Fibroblast of lung (primary cell): Measurements from ENCODE around the gene SRGAP2C. TPM values are rescaled to one million over a fixed set of nuclear protein-coding genes. Genes with fewer than 3 reads are reported as not detected.
"Not testable (repeated sequence)": the region's sequence is repeated elsewhere in the genome, so short reads cannot be mapped to it uniquely, and the experiment has no call there.

Source experiments
- DNase-seq, 2 donors: peaks; one replicate each; pipeline versions ENCODE4 v3.0.0 to v3.0.0-alpha.2; 2010; ENCODE audit warnings: low read depth in 2 of 2
- H2AFZ ChIP-seq: 2 replicates; pipeline ENCODE4 v1.5.1; 2012; ENCODE audit warnings: low read length, control low read depth, inconsistent platforms
- H3K27ac ChIP-seq: 2 replicates; pipeline ENCODE4 v1.5.1; 2011; ENCODE audit warnings: low read length, control low read depth; ENCODE audit not compliant: insufficient read depth
- H3K27me3 ChIP-seq: 2 replicates; pipeline ENCODE4 v1.5.1; 2011; ENCODE audit warnings: mild to moderate bottlenecking, low read length; ENCODE audit not compliant: control insufficient read depth, insufficient read depth
- H3K36me3 ChIP-seq: 2 replicates; pipeline ENCODE4 v1.5.1; 2011; ENCODE audit warnings: low read length; ENCODE audit not compliant: control insufficient read depth, insufficient read depth
- H3K4me1 ChIP-seq: 2 replicates; pipeline ENCODE4 v1.5.1; 2011; ENCODE audit warnings: low read length; ENCODE audit not compliant: control insufficient read depth, insufficient read depth; ENCODE audit errors: extremely low read depth
- H3K4me2 ChIP-seq: 2 replicates; pipeline ENCODE4 v1.5.1; 2011; ENCODE audit warnings: low read length, control low read depth; ENCODE audit not compliant: insufficient read depth; ENCODE audit errors: extremely low read depth
- H3K4me3 ChIP-seq, 4 experiments: fragments of 200-600 bp in 1 of 4; sonication (generic) in 1 of 4; replicated peaks in 1 of 4; 2 replicates each; pipeline ENCODE4 v1.5.1; 2011 to 2016; ENCODE audit warnings: low read length in 4 of 4, low read depth in 3 of 4, mild to moderate bottlenecking in 3 of 4, control low read depth in 2 of 4, inconsistent platforms in 1 of 4, mixed read lengths in 1 of 4; ENCODE audit not compliant: insufficient read depth in 1 of 4; ENCODE audit errors: control extremely low read depth in 1 of 4
- H3K79me2 ChIP-seq: 2 replicates; pipeline ENCODE4 v1.5.1; 2012; ENCODE audit warnings: mild to moderate bottlenecking, low read length, inconsistent platforms; ENCODE audit not compliant: control insufficient read depth, insufficient read depth
- H3K9ac ChIP-seq: 2 replicates; pipeline ENCODE4 v1.5.1; 2011; ENCODE audit warnings: mild to moderate bottlenecking, low read length, control low read depth; ENCODE audit not compliant: insufficient read depth
- H3K9me3 ChIP-seq: 2 replicates; pipeline ENCODE4 v1.5.1; 2012; ENCODE audit warnings: low read depth, low read length; ENCODE audit not compliant: control insufficient read depth, insufficient read depth
- H4K20me1 ChIP-seq: 2 replicates; pipeline ENCODE4 v1.5.1; 2011; ENCODE audit warnings: low read length; ENCODE audit not compliant: control insufficient read depth, insufficient read depth; ENCODE audit errors: extremely low read depth
- polyA plus RNA-seq, 2 donors: library from polyadenylated mRNA; depleted of rRNA in 1 of 2; stranded (reverse) in 1 of 2; unstranded in 1 of 2; fragments of >200 nt; gene quantifications; 2 replicates each; pipeline ENCODE4 v1.2.1, GENCODE V29; 2011 to 2012; ENCODE audit warnings: missing spikeins in 1 of 2
- total RNA-seq: library from RNA; depleted of rRNA; stranded (reverse); fragments of >200 nt; gene quantifications from 2 replicates; pipeline ENCODE4 v1.2.1, GENCODE V29; 2014

Gene SRGAP2C
- total and polyA plus RNA-seq, 2 donors (not counting 1 experiment from before 2014, with no cell fraction given): 8.2 to 36.5 TPM

DNA sequence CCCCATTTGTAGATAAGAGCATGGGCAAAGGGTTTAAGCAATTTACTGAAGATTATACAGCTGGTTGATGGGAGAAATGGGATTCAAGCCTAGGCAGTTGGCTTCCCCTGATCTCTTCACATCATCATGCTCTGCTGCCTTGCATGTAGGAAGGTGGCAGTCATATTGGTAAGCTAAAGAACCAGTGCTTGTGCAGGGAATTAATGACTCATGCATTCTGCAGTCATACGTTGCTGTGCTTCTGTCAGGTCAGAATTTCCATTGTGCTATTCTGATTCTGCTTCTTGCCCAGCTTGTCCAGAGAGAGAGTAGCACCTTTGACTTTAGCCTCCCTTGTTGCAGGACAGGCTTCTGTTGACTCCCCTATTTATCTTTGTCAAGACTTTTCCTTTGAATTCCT is 153.2 kb downstream of the SRGAP2C start:
- not testable (repeated sequence) for H3K79me2 ChIP-seq, H3K9ac ChIP-seq, H3K27ac ChIP-seq, H3K4me3 ChIP-seq, H3K27me3 ChIP-seq, H3K9me3 ChIP-seq, H3K4me1 ChIP-seq, H4K20me1 ChIP-seq, H3K36me3 ChIP-seq, DNase-seq, H2AFZ ChIP-seq, H3K4me2 ChIP-seq

- H3K9me3 ChIP-seq, H3K27ac ChIP-seq, H3K4me2 ChIP-seq, H3K79me2 ChIP-seq, H3K4me1 ChIP-seq, H4K20me1 ChIP-seq, H3K9ac ChIP-seq, DNase-seq, H3K4me3 ChIP-seq, H2AFZ ChIP-seq, H3K36me3 ChIP-seq, H3K27me3 ChIP-seq: not testable (repeated sequence)
Observed at GRCh38 chr1:121339611-121340010, 154.8 kb downstream of the SRGAP2C start.

DNA sequence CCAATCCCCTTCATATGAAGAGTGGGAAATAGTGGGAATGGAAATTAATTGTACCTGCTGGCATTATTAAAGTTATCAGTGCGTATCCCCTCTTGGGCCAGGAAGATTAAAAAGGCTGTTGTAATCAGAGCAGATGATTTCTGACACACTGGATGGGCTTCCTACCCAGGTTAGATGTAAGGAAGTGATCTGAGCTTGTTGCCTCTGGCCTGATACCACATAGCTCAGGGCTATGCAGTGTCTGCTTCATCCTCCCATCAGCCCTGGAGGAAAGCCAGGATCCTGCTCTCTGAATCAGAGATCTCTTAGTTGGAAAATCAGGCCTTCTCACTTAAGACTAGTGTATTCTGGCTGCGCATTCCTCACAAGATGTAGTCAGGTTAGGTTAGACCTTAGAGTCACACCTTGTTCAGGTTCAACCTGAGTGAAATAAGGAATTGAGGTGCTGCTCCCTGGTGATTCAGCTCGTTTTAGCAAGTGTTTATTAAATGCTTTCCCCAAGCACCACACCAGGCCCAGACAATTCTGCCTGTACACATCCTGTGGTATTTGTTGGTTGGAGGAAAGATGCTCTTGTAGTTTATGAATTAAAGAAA is 158.6 kb downstream of the SRGAP2C start:
- not testable (repeated sequence) for H3K79me2 ChIP-seq, H3K9ac ChIP-seq, H3K4me2 ChIP-seq, H2AFZ ChIP-seq, H3K27me3 ChIP-seq, H3K4me3 ChIP-seq, H3K27ac ChIP-seq, H3K4me1 ChIP-seq, H3K36me3 ChIP-seq, H4K20me1 ChIP-seq, H3K9me3 ChIP-seq
- DNase-seq: peak in 1 of 2 donors; percentile 13

DNA sequence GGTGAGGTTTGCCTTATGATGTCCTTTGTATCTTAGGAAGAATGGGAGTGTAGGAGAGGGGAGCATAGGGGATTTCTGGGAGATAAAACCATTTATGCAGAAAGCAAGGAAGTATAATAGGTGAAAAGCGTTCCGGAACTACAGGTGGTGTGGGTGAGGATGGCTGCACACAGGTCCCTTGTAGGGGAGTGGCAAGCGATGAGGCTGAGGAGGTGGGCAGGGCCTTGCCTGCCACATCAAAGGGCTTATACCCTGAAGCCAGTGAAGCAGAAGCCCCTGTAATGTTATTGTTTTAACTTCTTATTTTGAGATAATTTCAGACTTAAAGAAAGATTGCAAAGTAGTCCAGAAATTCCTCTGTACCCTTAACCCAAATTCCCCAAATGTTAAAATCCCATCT is 159.6 kb downstream of the SRGAP2C start:
- H3K4me3 ChIP-seq, H3K27ac ChIP-seq, H3K4me1 ChIP-seq, H3K79me2 ChIP-seq, H2AFZ ChIP-seq, DNase-seq, H4K20me1 ChIP-seq, H3K4me2 ChIP-seq, H3K36me3 ChIP-seq, H3K27me3 ChIP-seq, H3K9ac ChIP-seq, H3K9me3 ChIP-seq: not testable (repeated sequence)

DNA sequence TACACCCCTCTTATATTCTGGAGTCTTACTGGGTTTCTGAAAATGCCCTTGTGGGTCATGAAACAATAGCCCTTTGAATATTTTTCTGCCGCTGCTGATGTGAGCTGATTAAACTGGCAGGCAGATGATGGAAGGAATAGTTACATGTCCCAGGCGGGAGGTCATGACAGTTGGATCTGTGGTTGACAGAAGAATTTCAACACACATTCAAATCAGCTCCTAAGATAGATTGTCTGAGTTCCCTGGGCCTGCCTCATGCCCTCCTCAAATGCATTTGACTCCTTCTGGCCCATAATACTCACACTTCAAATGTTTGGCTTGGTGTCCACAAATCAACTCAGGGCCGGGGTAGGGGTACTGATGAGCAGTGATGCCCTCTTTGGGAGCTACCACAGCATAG is 161.9 kb downstream of the SRGAP2C start:
- H3K9me3 ChIP-seq, H3K4me3 ChIP-seq, H3K36me3 ChIP-seq, H3K9ac ChIP-seq, H3K27ac ChIP-seq, H2AFZ ChIP-seq, H3K27me3 ChIP-seq, H3K79me2 ChIP-seq, H3K4me1 ChIP-seq, H4K20me1 ChIP-seq, H3K4me2 ChIP-seq: not testable (repeated sequence)
- peak in 1 of 2 donors; percentile 0 for DNase-seq

GRCh38 chr1:121347476-121347875 is 162.7 kb downstream of the SRGAP2C start:
- H2AFZ ChIP-seq, H3K79me2 ChIP-seq, H3K27me3 ChIP-seq, H3K4me3 ChIP-seq, H4K20me1 ChIP-seq, H3K9me3 ChIP-seq, H3K36me3 ChIP-seq, H3K9ac ChIP-seq, H3K27ac ChIP-seq, H3K4me1 ChIP-seq, H3K4me2 ChIP-seq: not testable (repeated sequence)
- peak in 1 of 2 donors; percentile 0 for DNase-seq

- DNase-seq, H3K27me3 ChIP-seq, H4K20me1 ChIP-seq, H3K4me2 ChIP-seq, H3K4me3 ChIP-seq, H3K4me1 ChIP-seq, H3K9me3 ChIP-seq, H3K36me3 ChIP-seq, H2AFZ ChIP-seq, H3K9ac ChIP-seq, H3K27ac ChIP-seq, H3K79me2 ChIP-seq: not testable (repeated sequence)
Observed at GRCh38 chr1:121348115-121348514, 163.3 kb downstream of the SRGAP2C start.
